ENCODE results near the gene DNA2. TPM values are rescaled to one million over a fixed set of nuclear protein-coding genes. Genes with fewer than 3 reads are reported as not detected.
"Not testable (repeated sequence)": the region's sequence is repeated elsewhere in the genome, so short reads cannot be mapped to it uniquely, and the experiment has no call there.

Gene DNA2
- total RNA-seq, 1 experiment from 2014 or later, result 6.9 TPM

- no peak for DNase-seq (ENCODE audit: low read depth, low spot score)
- in situ Hi-C loops (cut with HindIII; ENCODE audit: low pct_unique_long_range_greater_than_20kb, low sequenced_read_pairs), result no loop called here
These were observed 8.2 kb downstream of the DNA2 start for GRCh38 chr10:68463365-68464093.

- no peak for DNase-seq (ENCODE audit: low read depth, low spot score)
- in situ Hi-C loops (cut with HindIII; ENCODE audit: low pct_unique_long_range_greater_than_20kb, low sequenced_read_pairs), result no loop called here
These were observed 9.2 kb downstream of the DNA2 start for GRCh38 chr10:68462536-68462935.

- in situ Hi-C loops (cut with HindIII; ENCODE audit: low pct_unique_long_range_greater_than_20kb, low sequenced_read_pairs), result no loop called here
- no peak for DNase-seq (ENCODE audit: low read depth, low spot score)
These were observed 10.7 kb downstream of the DNA2 start for GRCh38 chr10:68461032-68461431.

DNA sequence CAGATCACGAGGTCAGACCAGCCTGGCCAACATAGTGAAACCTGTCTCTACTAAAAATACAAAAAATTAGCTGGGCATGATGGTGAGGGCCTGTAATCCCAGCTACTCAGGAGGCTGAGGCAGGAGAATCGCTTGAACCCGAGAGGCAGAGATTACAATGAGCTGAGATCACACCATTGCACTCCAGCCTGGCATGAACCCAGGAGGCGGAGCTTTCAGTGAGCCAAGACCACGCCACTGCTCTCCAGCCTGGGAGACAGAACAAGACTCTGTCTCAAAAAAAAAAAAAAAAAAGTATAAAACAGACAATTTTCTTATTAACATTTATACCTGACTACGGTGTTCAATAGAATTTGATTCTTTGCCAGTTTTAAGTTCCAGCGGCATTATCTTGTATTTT, 22.1 kb downstream of the DNA2 start:
- DNase-seq (ENCODE audit: low read depth, low spot score); in situ Hi-C loops (cut with HindIII; ENCODE audit: low pct_unique_long_range_greater_than_20kb, low sequenced_read_pairs): not testable (repeated sequence)

- in situ Hi-C loops (cut with HindIII; ENCODE audit: low pct_unique_long_range_greater_than_20kb, low sequenced_read_pairs), result no loop called here
- DNase-seq (ENCODE audit: low read depth, low spot score), result no peak
These were observed 25.6 kb downstream of the DNA2 start for GRCh38 chr10:68446179-68446578.

DNA sequence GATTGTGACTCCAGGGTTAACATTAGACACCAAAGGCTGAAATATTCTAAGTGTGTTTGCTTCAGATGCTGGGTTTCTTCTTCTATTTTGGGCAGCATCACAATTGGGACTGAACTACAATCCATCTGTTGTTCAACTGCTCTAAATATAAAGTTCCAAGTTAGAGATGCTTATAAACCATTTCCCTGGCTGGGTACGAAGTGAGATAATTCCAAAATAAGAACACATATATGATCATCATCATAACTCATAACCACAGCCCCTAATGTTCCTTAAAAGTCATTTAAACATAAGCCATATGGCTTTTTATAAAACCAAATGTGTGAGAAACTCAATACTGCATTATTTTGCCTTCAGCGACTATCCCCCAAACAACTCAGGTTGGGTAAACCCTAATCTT, 28.8 kb downstream of the DNA2 start:
- in situ Hi-C loops (cut with HindIII; ENCODE audit: low pct_unique_long_range_greater_than_20kb, low sequenced_read_pairs), result no loop called here
- no peak for DNase-seq (ENCODE audit: low read depth, low spot score)

DNA sequence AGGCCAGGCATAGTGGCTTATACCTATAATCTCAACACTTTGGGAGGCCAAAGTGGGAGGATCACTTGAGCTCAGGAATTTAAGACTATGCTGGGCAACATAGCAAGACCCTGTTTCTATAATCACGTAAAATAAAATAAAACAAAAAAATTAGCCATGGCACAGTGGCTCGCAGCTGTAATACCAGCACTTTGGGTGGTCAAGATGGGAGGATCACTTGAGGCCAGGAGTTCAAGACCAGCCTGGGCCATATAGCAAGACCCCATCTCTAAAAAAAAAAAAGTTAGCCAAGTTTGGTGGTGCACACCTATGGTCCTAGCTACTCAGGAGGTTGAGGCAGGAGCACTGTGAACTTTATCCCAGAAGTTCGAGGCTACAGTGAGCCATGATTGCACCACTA, 30.9 kb downstream of the DNA2 start:
- no peak for DNase-seq (ENCODE audit: low read depth, low spot score)
- in situ Hi-C loops (cut with HindIII; ENCODE audit: low pct_unique_long_range_greater_than_20kb, low sequenced_read_pairs), result no loop called here

DNA sequence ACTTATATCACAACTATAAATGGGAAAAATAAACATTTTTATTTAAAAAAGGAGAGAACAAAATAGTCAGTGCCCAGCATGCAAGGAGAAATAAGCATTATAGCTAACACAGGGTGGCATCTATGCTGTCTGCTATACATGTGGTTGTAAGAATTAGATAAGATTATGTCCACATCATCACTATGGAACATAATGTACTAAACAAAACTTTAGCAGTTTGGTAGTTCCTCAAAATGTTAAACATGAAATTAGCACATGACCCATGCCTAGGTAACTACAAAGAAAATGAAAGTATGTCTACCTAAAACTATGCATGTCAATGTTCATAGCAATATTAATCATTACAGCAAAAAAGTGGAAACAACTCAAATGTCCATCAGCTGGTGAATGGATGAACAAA, 36.0 kb downstream of the DNA2 start:
- in situ Hi-C loops (cut with HindIII; ENCODE audit: low pct_unique_long_range_greater_than_20kb, low sequenced_read_pairs), result no loop called here
- DNase-seq (ENCODE audit: low read depth, low spot score), result no peak

- no peak for DNase-seq (ENCODE audit: low read depth, low spot score)
- in situ Hi-C loops (cut with HindIII; ENCODE audit: low pct_unique_long_range_greater_than_20kb, low sequenced_read_pairs), result no loop called here
These were observed 37.1 kb downstream of the DNA2 start for GRCh38 chr10:68434657-68435056.

- DNase-seq (ENCODE audit: low read depth, low spot score), result no peak
- in situ Hi-C loops (cut with HindIII; ENCODE audit: low pct_unique_long_range_greater_than_20kb, low sequenced_read_pairs), result no loop called here
These were observed 43.2 kb downstream of the DNA2 start for GRCh38 chr10:68428396-68429104.

DNA sequence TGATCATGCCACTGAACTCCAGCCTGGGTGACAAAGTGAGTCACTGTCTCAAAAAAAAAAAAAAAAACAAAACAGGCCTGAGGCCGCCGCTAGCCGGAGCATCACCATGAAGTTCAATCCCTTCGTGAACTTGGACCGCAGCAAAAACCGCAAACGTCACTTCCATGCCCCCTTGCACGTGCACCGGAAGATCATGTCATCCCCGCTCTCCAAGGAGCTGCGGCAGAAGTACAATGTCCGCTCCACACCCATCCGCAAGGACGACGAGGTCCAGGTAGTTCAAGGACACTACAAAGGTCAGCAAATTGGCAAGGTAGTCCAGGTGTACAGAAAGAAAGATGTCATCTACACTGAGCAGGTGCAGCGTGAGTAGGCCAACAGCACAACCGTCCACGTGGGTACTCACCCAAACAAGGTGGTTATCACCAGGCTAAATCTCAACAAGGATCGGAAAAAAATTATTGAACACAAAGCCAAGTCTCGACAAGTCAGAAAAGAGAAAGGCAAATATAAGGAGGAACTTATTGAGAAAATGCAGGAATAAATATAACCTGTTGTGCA, 47.2 kb downstream of the DNA2 start:
- in situ Hi-C loops (cut with HindIII; ENCODE audit: low pct_unique_long_range_greater_than_20kb, low sequenced_read_pairs), result no loop called here
- DNase-seq (ENCODE audit: low read depth, low spot score), result no peak

DNA sequence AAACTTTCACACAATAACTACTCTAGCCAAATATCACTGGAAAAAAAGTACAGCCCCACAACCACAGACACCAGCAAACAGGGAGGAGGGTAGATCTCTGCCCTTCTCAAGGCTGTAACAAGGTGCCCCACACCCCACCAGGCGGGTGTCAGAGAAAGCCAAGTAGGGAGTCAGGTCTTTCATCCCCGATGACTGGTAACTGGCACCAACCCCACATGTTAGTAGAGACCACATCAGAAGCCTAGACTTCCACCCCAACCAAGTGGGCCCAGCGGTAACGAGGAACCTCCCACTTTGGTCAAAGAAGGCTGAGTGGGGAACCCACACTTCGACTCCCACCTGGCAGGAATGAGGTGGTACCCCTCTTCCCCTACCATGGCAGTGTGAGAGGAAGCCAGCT, 48.3 kb downstream of the DNA2 start:
- in situ Hi-C loops (cut with HindIII; ENCODE audit: low pct_unique_long_range_greater_than_20kb, low sequenced_read_pairs), result no loop called here
- no peak for DNase-seq (ENCODE audit: low read depth, low spot score)

GRCh38 chr10:68419376-68419775, 52.4 kb downstream of the DNA2 start:
- in situ Hi-C loops (cut with HindIII; ENCODE audit: low pct_unique_long_range_greater_than_20kb, low sequenced_read_pairs), result no loop called here
- no peak for DNase-seq (ENCODE audit: low read depth, low spot score)

DNA sequence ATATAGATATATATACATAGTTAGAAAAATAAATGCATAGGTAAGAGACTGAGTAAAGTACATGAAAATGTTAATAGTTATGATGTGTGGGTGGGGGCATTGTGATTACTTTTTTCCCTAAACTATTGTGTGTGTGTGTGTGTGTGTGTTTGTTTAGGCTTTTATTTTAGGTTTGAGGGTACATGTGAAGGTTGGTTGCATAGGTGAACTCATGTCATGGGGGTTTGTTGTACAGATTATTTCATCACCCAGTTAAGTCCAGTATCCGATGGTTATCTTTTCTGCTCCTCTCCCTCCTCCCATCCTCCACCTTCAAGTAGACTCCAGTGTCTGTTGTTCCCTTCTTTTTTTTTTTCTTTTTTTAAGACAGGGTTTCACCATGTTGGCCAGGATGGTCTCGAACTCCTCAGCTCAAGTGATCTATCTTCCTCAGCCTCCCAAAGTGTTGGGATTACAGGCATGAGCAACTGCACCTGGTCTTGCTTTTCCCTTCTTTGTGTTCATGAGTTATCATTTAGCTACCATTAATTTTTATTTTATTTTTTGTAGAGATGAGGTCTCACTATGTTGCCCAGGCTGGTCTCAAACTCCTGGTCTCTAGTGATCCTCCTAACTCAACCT, 62.8 kb downstream of the DNA2 start:
- no peak for DNase-seq (ENCODE audit: low read depth, low spot score)
- in situ Hi-C loops (cut with HindIII; ENCODE audit: low pct_unique_long_range_greater_than_20kb, low sequenced_read_pairs), result no loop called here

DNA sequence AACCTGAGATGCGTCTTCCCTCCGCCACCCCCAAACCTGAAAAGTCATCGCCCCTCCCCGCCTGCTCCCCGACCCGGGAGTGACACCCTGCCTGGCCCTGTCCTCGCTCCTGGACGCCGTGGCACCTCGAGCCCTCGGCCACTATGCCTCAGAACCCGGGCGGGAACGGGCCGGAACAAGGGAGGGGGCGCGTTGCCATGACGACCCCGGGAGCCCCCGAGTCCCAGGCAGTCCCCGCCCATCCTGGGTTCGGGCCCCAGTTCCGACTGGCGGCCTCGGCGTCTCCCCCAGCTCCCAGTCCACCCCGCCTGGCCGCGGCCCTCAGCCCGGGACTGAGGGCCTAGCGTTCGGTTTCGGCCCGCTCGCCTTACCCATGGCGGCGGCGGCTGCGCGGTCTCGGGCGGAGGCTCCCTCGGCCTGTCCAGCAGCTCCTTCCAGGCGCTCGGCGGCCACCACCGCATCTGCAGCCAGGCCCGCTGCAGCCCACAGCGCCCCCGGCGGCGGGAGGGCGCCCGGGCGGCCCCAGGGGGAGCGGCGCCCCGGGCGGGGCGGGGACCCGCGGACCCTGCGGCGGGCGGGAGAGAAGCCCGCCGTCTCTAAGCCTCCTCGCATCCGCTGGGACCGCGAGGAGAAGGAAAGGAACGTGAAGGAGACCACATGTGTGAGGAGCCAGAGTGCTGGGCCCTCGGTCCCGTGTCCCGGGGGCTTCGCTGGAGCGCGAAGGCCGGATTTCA, 64.8 kb downstream of the DNA2 start, which contains the start of gene RUFY2:
Gene RUFY2 (minus strand): TSS at position 463 of the 734 bp plus-strand sequence. CDS start 88 bp downstream, at position 375.
- in situ Hi-C loops (cut with HindIII; ENCODE audit: low pct_unique_long_range_greater_than_20kb, low sequenced_read_pairs), result no loop called here
- peak; percentile 61 for DNase-seq (ENCODE audit: low read depth, low spot score)

GRCh38 chr10:68406111-68406814, 65.5 kb downstream of the DNA2 start:
- peak; percentile 55 for DNase-seq (ENCODE audit: low read depth, low spot score)
- in situ Hi-C loops (cut with HindIII; ENCODE audit: low pct_unique_long_range_greater_than_20kb, low sequenced_read_pairs), result no loop called here

GRCh38 chr10:68403701-68404100, 68.1 kb downstream of the DNA2 start:
- no peak for DNase-seq (ENCODE audit: low read depth, low spot score)
- in situ Hi-C loops (cut with HindIII; ENCODE audit: low pct_unique_long_range_greater_than_20kb, low sequenced_read_pairs), result no loop called here

All from SK-MEL-5 (cell line).